WTC11 (cell line): ENCODE results near the gene PFKFB3. TPM values are rescaled to one million over a fixed set of nuclear protein-coding genes. Genes with fewer than 3 reads are reported as not detected.
A peak's percentile ranks its signal among the peaks of the same experiment; 100 is the strongest.

Source experiments
- ATAC-seq: fragments of 200-7000 bp; cut with Tn5 transposase; 2 replicates; pipeline ENCODE4 v1.10.0; 2021; ENCODE audit warnings: mild to moderate bottlenecking, moderate library complexity
- CTCF ChIA-PET: fragments of 300-600 bp; sonication (Branson Sonifier 250); formaldehyde crosslinking; loops from one replicate; lab custom pipeline; 2021; ENCODE audit warnings: antibody characterized with exemption; lab: Charles Lee
- POLR2A ChIA-PET: fragments of 350-600 bp; sonication (Branson Sonifier 250); formaldehyde crosslinking; loops from one replicate; lab custom pipeline; 2021; ENCODE audit warnings: antibody characterized with exemption; lab: Charles Lee
- DNase-seq: peaks from one replicate; pipeline ENCODE4 v3.0.0; 2021; ENCODE audit warnings: low spot score
- H3K27ac Mint-ChIP-seq: 2 replicates; pipeline ENCODE4 v1.8.0; 2021; ENCODE audit warnings: mixed read lengths
- H3K27me3 Mint-ChIP-seq: 2 replicates; pipeline ENCODE4 v1.8.0; 2021; ENCODE audit warnings: low read depth, mild to moderate bottlenecking, moderate library complexity, mixed read lengths
- H3K36me3 Mint-ChIP-seq: 2 replicates; pipeline ENCODE4 v1.8.0; 2021; ENCODE audit warnings: mixed read lengths
- H3K4me1 Mint-ChIP-seq: 2 replicates; pipeline ENCODE4 v1.8.0; 2022; ENCODE audit warnings: mixed read lengths
- H3K4me3 Mint-ChIP-seq: 2 replicates; pipeline ENCODE4 v1.8.0; 2021; ENCODE audit warnings: mild to moderate bottlenecking, moderate library complexity, mixed read lengths
- H3K9me3 Mint-ChIP-seq: 2 replicates; pipeline ENCODE4 v1.8.0; 2021; ENCODE audit warnings: mixed read lengths
- CREB1 ChIP-seq: sonication (generic); formaldehyde crosslinking; IDR thresholded peaks from 2 replicates; pipeline ENCODE4 v1.8.0; 2023; ENCODE audit warnings: mild to moderate bottlenecking, missing genetic modification reagents
- CREM ChIP-seq: sonication (generic); formaldehyde crosslinking; IDR thresholded peaks from 2 replicates; pipeline ENCODE4 v1.8.1; 2022; ENCODE audit warnings: mild to moderate bottlenecking, missing genetic modification reagents, moderate library complexity
- FOXK1 ChIP-seq: sonication (generic); formaldehyde crosslinking; IDR thresholded peaks from 2 replicates; pipeline ENCODE4 v1.8.0; 2022; ENCODE audit warnings: mild to moderate bottlenecking, moderate library complexity, missing genetic modification reagents
- IRF2 ChIP-seq: sonication (generic); formaldehyde crosslinking; IDR thresholded peaks from 2 replicates; pipeline ENCODE4 v1.8.0; 2022; ENCODE audit warnings: low read depth, missing genetic modification reagents, borderline replicate concordance
- MYBL2 ChIP-seq: sonication (generic); formaldehyde crosslinking; IDR thresholded peaks from 2 replicates; pipeline ENCODE4 v1.8.1; 2023; ENCODE audit warnings: mild to moderate bottlenecking, moderate library complexity, missing genetic modification reagents
- NFATC4 ChIP-seq: fragments of 250-450 bp; sonication (Bioruptor Pico); IDR thresholded peaks from 2 replicates; pipeline ENCODE4 v1.9.0; 2021; ENCODE audit warnings: mild to moderate bottlenecking
- NFE2L1 ChIP-seq: sonication (generic); formaldehyde crosslinking; IDR thresholded peaks from 2 replicates; pipeline ENCODE4 v1.8.1; 2023; ENCODE audit warnings: missing genetic modification reagents
- NR2C2 ChIP-seq: sonication (generic); formaldehyde crosslinking; IDR thresholded peaks from 2 replicates; pipeline ENCODE4 v1.8.0; 2022; ENCODE audit warnings: mild to moderate bottlenecking, missing genetic modification reagents
- RELA ChIP-seq: sonication (generic); formaldehyde crosslinking; IDR thresholded peaks from 2 replicates; pipeline ENCODE4 v1.8.1; 2022; ENCODE audit warnings: missing genetic modification reagents, mild to moderate bottlenecking, borderline replicate concordance
- RORB ChIP-seq: fragments of 250-450 bp; sonication (Bioruptor Pico); IDR thresholded peaks from 2 replicates; pipeline ENCODE4 v1.9.0; 2021; ENCODE audit warnings: mild to moderate bottlenecking
- TEAD1 ChIP-seq: sonication (generic); formaldehyde crosslinking; IDR thresholded peaks from 2 replicates; pipeline ENCODE4 v1.8.0; 2022; ENCODE audit warnings: mild to moderate bottlenecking, missing genetic modification reagents
- ZNF219 ChIP-seq: sonication (generic); formaldehyde crosslinking; IDR thresholded peaks from 2 replicates; pipeline ENCODE4 v1.8.0; 2023; ENCODE audit warnings: missing genetic modification reagents, mild to moderate bottlenecking, borderline replicate concordance
- ZNF263 ChIP-seq: sonication (generic); formaldehyde crosslinking; IDR thresholded peaks from 2 replicates; pipeline ENCODE4 v1.8.1; 2022; ENCODE audit warnings: low read depth, mild to moderate bottlenecking, moderate library complexity, missing genetic modification reagents
- total RNA-seq: library from RNA; stranded (reverse); gene quantifications from 3 replicates; pipeline ENCODE4 v1.2.3, GENCODE V29; 2021
- TF ChIP-seq, protein P1 (sequence below): fragments of 250-450 bp; sonication (Bioruptor Pico); IDR thresholded peaks from 2 replicates; pipeline ENCODE4 v1.8.0; 2021; ENCODE audit warnings: mild to moderate bottlenecking
- TF ChIP-seq, protein P2 (sequence below): sonication (generic); formaldehyde crosslinking; IDR thresholded peaks from 2 replicates; pipeline ENCODE4 v1.8.1; 2023; ENCODE audit warnings: mild to moderate bottlenecking, missing genetic modification reagents, moderate library complexity
- TF ChIP-seq, protein P3 (sequence below): sonication (generic); formaldehyde crosslinking; IDR thresholded peaks from 2 replicates; pipeline ENCODE4 v1.8.0; 2023; ENCODE audit warnings: missing genetic modification reagents, mild to moderate bottlenecking, borderline replicate concordance
- TF ChIP-seq, protein P4 (sequence below): sonication (generic); formaldehyde crosslinking; IDR thresholded peaks from 2 replicates; pipeline ENCODE4 v1.8.0; 2023; ENCODE audit warnings: missing genetic modification reagents
- TF ChIP-seq, protein P5 (sequence below): sonication (generic); formaldehyde crosslinking; IDR thresholded peaks from 2 replicates; pipeline ENCODE4 v1.8.1; 2022; ENCODE audit warnings: low read depth, mild to moderate bottlenecking, moderate library complexity, missing genetic modification reagents, borderline replicate concordance

The PFKFB3 gene
- total RNA-seq, 1 experiment from 2014 or later, result 30.6 TPM

DNA sequence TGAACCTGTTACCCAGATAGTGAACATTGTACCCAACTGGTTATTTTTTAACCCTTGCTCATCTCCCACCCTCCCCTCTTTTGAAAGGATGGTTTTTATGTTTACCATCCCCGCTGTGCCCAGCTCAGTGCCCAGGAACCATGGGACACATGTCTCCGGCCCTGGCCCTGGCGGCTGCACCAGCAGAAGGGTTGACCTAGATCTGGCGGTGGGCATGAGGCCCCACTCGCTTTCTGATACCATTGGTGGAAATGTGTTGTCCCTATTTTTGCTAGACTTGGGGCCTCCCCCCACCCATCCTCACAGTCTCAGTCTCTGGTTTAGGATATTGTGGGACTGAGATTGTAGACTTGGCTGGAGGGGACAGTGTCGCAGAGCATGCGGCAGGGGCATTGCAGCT lies 11.9 kb downstream of the PFKFB3 start:
- no peak for TF ChIP-seq CREB1 (CRISPR knock-in tag)
- no peak for TF ChIP-seq CREM
- TF ChIP-seq, protein P1, sequence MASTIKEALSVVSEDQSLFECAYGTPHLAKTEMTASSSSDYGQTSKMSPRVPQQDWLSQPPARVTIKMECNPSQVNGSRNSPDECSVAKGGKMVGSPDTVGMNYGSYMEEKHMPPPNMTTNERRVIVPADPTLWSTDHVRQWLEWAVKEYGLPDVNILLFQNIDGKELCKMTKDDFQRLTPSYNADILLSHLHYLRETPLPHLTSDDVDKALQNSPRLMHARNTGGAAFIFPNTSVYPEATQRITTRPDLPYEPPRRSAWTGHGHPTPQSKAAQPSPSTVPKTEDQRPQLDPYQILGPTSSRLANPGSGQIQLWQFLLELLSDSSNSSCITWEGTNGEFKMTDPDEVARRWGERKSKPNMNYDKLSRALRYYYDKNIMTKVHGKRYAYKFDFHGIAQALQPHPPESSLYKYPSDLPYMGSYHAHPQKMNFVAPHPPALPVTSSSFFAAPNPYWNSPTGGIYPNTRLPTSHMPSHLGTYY (CRISPR knock-in tag), result no peak
- TF ChIP-seq NFE2L1, result no peak
- TF ChIP-seq FOXK1 (CRISPR knock-in tag), result no peak
- no peak for TF ChIP-seq MYBL2 (CRISPR knock-in tag)
- TF ChIP-seq, protein P2, sequence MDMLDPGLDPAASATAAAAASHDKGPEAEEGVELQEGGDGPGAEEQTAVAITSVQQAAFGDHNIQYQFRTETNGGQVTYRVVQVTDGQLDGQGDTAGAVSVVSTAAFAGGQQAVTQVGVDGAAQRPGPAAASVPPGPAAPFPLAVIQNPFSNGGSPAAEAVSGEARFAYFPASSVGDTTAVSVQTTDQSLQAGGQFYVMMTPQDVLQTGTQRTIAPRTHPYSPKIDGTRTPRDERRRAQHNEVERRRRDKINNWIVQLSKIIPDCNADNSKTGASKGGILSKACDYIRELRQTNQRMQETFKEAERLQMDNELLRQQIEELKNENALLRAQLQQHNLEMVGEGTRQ (CRISPR knock-in tag), result no peak
- TF ChIP-seq IRF2 (CRISPR knock-in tag), result no peak
- TF ChIP-seq RORB (CRISPR knock-in tag), result no peak
- TF ChIP-seq, protein P3, sequence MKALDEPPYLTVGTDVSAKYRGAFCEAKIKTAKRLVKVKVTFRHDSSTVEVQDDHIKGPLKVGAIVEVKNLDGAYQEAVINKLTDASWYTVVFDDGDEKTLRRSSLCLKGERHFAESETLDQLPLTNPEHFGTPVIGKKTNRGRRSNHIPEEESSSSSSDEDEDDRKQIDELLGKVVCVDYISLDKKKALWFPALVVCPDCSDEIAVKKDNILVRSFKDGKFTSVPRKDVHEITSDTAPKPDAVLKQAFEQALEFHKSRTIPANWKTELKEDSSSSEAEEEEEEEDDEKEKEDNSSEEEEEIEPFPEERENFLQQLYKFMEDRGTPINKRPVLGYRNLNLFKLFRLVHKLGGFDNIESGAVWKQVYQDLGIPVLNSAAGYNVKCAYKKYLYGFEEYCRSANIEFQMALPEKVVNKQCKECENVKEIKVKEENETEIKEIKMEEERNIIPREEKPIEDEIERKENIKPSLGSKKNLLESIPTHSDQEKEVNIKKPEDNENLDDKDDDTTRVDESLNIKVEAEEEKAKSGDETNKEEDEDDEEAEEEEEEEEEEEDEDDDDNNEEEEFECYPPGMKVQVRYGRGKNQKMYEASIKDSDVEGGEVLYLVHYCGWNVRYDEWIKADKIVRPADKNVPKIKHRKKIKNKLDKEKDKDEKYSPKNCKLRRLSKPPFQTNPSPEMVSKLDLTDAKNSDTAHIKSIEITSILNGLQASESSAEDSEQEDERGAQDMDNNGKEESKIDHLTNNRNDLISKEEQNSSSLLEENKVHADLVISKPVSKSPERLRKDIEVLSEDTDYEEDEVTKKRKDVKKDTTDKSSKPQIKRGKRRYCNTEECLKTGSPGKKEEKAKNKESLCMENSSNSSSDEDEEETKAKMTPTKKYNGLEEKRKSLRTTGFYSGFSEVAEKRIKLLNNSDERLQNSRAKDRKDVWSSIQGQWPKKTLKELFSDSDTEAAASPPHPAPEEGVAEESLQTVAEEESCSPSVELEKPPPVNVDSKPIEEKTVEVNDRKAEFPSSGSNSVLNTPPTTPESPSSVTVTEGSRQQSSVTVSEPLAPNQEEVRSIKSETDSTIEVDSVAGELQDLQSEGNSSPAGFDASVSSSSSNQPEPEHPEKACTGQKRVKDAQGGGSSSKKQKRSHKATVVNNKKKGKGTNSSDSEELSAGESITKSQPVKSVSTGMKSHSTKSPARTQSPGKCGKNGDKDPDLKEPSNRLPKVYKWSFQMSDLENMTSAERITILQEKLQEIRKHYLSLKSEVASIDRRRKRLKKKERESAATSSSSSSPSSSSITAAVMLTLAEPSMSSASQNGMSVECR (CRISPR knock-in tag), result no peak
- TF ChIP-seq TEAD1 (CRISPR knock-in tag), result no peak
- TF ChIP-seq ZNF263 (CRISPR knock-in tag), result no peak
- TF ChIP-seq, protein P4, sequence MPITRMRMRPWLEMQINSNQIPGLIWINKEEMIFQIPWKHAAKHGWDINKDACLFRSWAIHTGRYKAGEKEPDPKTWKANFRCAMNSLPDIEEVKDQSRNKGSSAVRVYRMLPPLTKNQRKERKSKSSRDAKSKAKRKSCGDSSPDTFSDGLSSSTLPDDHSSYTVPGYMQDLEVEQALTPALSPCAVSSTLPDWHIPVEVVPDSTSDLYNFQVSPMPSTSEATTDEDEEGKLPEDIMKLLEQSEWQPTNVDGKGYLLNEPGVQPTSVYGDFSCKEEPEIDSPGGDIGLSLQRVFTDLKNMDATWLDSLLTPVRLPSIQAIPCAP (CRISPR knock-in tag), result no peak
- no peak for TF ChIP-seq ZNF219 (CRISPR knock-in tag)
- no peak for TF ChIP-seq NFATC4 (CRISPR knock-in tag)
- TF ChIP-seq RELA, result no peak
- TF ChIP-seq, protein P5, sequence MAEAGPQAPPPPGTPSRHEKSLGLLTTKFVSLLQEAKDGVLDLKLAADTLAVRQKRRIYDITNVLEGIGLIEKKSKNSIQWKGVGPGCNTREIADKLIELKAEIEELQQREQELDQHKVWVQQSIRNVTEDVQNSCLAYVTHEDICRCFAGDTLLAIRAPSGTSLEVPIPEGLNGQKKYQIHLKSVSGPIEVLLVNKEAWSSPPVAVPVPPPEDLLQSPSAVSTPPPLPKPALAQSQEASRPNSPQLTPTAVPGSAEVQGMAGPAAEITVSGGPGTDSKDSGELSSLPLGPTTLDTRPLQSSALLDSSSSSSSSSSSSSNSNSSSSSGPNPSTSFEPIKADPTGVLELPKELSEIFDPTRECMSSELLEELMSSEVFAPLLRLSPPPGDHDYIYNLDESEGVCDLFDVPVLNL (CRISPR knock-in tag), result no peak
- ChIA-PET CTCF (interaction anchor here (1.3 kb wide), 1 partner anchor 187 kb away, joined by 7 read pairs; no protein-coding TSS in a partner anchor), POLR2A (no interaction called here)
- DNase-seq (no peak), ATAC-seq (no peak)
- Mint-ChIP-seq H3K4me3 (no peak overlapping the region), H3K27me3 (no peaks in the 10 kb centered on the region), H3K4me1 (peaks cover 15% of the 10 kb centered on the region), H3K9me3 (no peaks in the 10 kb centered on the region), H3K27ac (no peak overlapping the region), H3K36me3 (peaks cover 51% of the 10 kb centered on the region)

DNA sequence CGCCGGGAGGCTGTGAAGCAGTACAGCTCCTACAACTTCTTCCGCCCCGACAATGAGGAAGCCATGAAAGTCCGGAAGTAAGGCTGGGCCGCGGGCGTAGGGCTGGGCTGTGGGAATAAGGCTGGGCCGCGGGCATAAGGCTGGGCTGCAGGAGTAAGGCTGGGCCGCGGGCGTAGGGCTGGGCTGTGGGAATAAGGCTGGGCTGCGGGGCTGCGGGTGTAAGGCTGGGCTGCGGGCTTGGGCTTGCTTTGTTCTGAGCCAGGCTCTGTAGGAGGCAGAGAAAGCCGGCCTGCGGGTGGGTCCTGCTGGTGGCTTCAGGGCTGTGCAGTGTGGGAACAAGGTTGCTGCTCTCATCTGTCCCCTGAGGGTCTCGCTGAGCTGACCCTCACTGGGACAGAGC lies 12.5 kb downstream of the PFKFB3 start:
- peaks cover 56% of the 10 kb centered on the region for H3K36me3 Mint-ChIP-seq
- no peak for DNase-seq
- CTCF ChIA-PET, result no interaction called here
- TF ChIP-seq NR2C2 (CRISPR knock-in tag) (no peak), NFATC4 (CRISPR knock-in tag) (no peak)
- no peak overlapping the region for H3K4me3 Mint-ChIP-seq
- POLR2A ChIA-PET, result no interaction called here
- peaks cover 12% of the 10 kb centered on the region for H3K4me1 Mint-ChIP-seq
- ATAC-seq, result peak; percentile 13; the same call in 1 of the 2 replicates
- no peaks in the 10 kb centered on the region for H3K27me3 Mint-ChIP-seq
- no peak overlapping the region for H3K27ac Mint-ChIP-seq
- H3K9me3 Mint-ChIP-seq, result no peaks in the 10 kb centered on the region
